GM13976 (cell line): ENCODE results near the gene ETV3L.

Source experiments
- DNase-seq: peaks from one replicate; pipeline ENCODE4 v3.0.0; 2012; ENCODE audit warnings: low spot score
- CTCF ChIP-seq: IDR thresholded peaks from 2 replicates; pipeline ENCODE4 v1.5.1; 2012; ENCODE audit warnings: borderline replicate concordance, mild to moderate bottlenecking; ENCODE audit not compliant: insufficient read depth; ENCODE audit errors: extremely low read depth, missing control alignments, control extremely low read depth
- in situ Hi-C: fragments of 300-500 bp; cut with MboI; formaldehyde crosslinking; loops from one replicate; pipeline ENCODE4 v1.12.0; 2022; ENCODE audit warnings: low sequenced_read_pairs, mixed read lengths, inconsistent platforms; ENCODE audit not compliant: unreplicated experiment

Gene ETV3L

GRCh38 chr1:157134442-157134841 is 34.8 kb upstream of the ETV3L start:
- in situ Hi-C loops: no loop called here
- no peak for DNase-seq
- TF ChIP-seq CTCF: no peak

- no peak for TF ChIP-seq CTCF
- in situ Hi-C loops: no loop called here
- DNase-seq: no peak
Observed at GRCh38 chr1:157133426-157133825, 33.8 kb upstream of the ETV3L start.

- TF ChIP-seq CTCF: no peak
- in situ Hi-C loops: no loop called here
- DNase-seq: no peak
Observed at GRCh38 chr1:157132616-157133167, 33.1 kb upstream of the ETV3L start.

- in situ Hi-C loops: no loop called here
- DNase-seq: no peak
- TF ChIP-seq CTCF: no peak
Observed at GRCh38 chr1:157132111-157132510, 32.5 kb upstream of the ETV3L start.

- in situ Hi-C loops: no loop called here
- DNase-seq: no peak
- no peak for TF ChIP-seq CTCF
Observed at GRCh38 chr1:157131281-157131680, 31.7 kb upstream of the ETV3L start.

- DNase-seq: no peak
Observed at GRCh38 chr1:157124855-157125254, 25.2 kb upstream of the ETV3L start.

More at GRCh38 chr1:157124855-157125254, 25.2 kb upstream of the ETV3L start:
- in situ Hi-C loops: no loop called here
- TF ChIP-seq CTCF: no peak
